HUES48 (cell line): Measurements from ENCODE around the gene RGS8.

Experiments used
- H3K27ac ChIP-seq: one replicate; pipeline ENCODE4 v1.7.0; 2013; ENCODE audit warnings: low read depth, low read length, inconsistent platforms
- H3K27me3 ChIP-seq: 2 replicates; pipeline ENCODE4 v1.6.1; 2013; ENCODE audit warnings: mild to moderate bottlenecking, low read length; ENCODE audit not compliant: control insufficient read depth, insufficient read depth
- H3K36me3 ChIP-seq: 2 replicates; pipeline ENCODE4 v1.6.1; 2013; ENCODE audit warnings: low read length; ENCODE audit not compliant: control insufficient read depth, insufficient read depth
- H3K4me1 ChIP-seq: 2 replicates; pipeline ENCODE4 v1.6.1; 2013; ENCODE audit warnings: mild to moderate bottlenecking, low read length; ENCODE audit not compliant: control insufficient read depth, insufficient read depth
- H3K4me3 ChIP-seq: 2 replicates; pipeline ENCODE4 v1.5.1; 2013; ENCODE audit warnings: mild to moderate bottlenecking, low read depth, low read length
- H3K9ac ChIP-seq: 2 replicates; pipeline ENCODE4 v1.6.1; 2013; ENCODE audit warnings: mild to moderate bottlenecking, low read depth, low read length, moderate library complexity
- H3K9me3 ChIP-seq: 2 replicates; pipeline ENCODE4 v1.6.1; 2013; ENCODE audit warnings: low read length; ENCODE audit not compliant: control insufficient read depth, insufficient read depth

RGS8 gene

GRCh38 chr1:182684116-182684828, at the start of gene RGS8:
RGS8 (minus strand) TSS chr1:182684587; CDS start chr1:182669649, 14,938 bp downstream.
- peaks cover 4% of the 10 kb centered on the region; the same call in 1 of the 2 replicates for H3K4me1 ChIP-seq
- no peak within 1 kb of the TSS for H3K9ac ChIP-seq
- no peak within 1 kb of the TSS for H3K4me3 ChIP-seq
- H3K27me3 ChIP-seq: peaks cover 48% of the 10 kb centered on the region
- no peaks in the 10 kb centered on the region for H3K9me3 ChIP-seq
- H3K36me3 ChIP-seq: no peaks in the 10 kb centered on the region
- H3K27ac ChIP-seq: no peak within 1 kb of the TSS

- no peak overlapping the region for H3K27ac ChIP-seq
- no peaks in the 10 kb centered on the region for H3K9me3 ChIP-seq
- H3K4me1 ChIP-seq: peaks cover 6% of the 10 kb centered on the region; the same call in 1 of the 2 replicates
Measured at GRCh38 chr1:182731852-182732575, 47.6 kb upstream of the RGS8 start.

GRCh38 chr1:182726912-182727311, 42.5 kb upstream of the RGS8 start:
- no peak overlapping the region for H3K27ac ChIP-seq
- no peaks in the 10 kb centered on the region for H3K9me3 ChIP-seq
- no peaks in the 10 kb centered on the region for H3K36me3 ChIP-seq
- no peaks in the 10 kb centered on the region for H3K27me3 ChIP-seq
- H3K4me3 ChIP-seq: no peak overlapping the region
- H3K9ac ChIP-seq: no peak overlapping the region
- no peaks in the 10 kb centered on the region for H3K4me1 ChIP-seq

More at GRCh38 chr1:182731852-182732575, 47.6 kb upstream of the RGS8 start:
- Histone ChIP-seq H3K27me3 (no peaks in the 10 kb centered on the region), H3K36me3 (no peaks in the 10 kb centered on the region), H3K9ac (no peak overlapping the region), H3K4me3 (no peak overlapping the region)

GRCh38 chr1:182725259-182726255, 41.2 kb upstream of the RGS8 start:
- Histone ChIP-seq H3K9me3 (no peaks in the 10 kb centered on the region), H3K27ac (no peak overlapping the region), H3K4me3 (no peak overlapping the region), H3K36me3 (no peaks in the 10 kb centered on the region), H3K9ac (no peak overlapping the region), H3K4me1 (no peaks in the 10 kb centered on the region), H3K27me3 (no peaks in the 10 kb centered on the region)

- H3K4me3 ChIP-seq: no peak overlapping the region
- no peaks in the 10 kb centered on the region for H3K4me1 ChIP-seq
- H3K9ac ChIP-seq: no peak overlapping the region
- no peak overlapping the region for H3K27ac ChIP-seq
- H3K27me3 ChIP-seq: no peaks in the 10 kb centered on the region
- no peaks in the 10 kb centered on the region for H3K36me3 ChIP-seq
- H3K9me3 ChIP-seq: no peaks in the 10 kb centered on the region
Measured at GRCh38 chr1:182724215-182724614, 39.8 kb upstream of the RGS8 start.

GRCh38 chr1:182723200-182723599, 38.8 kb upstream of the RGS8 start:
- no peaks in the 10 kb centered on the region for H3K9me3 ChIP-seq
- no peak overlapping the region for H3K27ac ChIP-seq
- H3K36me3 ChIP-seq: no peaks in the 10 kb centered on the region
- no peaks in the 10 kb centered on the region for H3K27me3 ChIP-seq
- no peak overlapping the region for H3K4me3 ChIP-seq
- H3K4me1 ChIP-seq: no peaks in the 10 kb centered on the region
- H3K9ac ChIP-seq: no peak overlapping the region

- Histone ChIP-seq H3K4me3 (no peak overlapping the region), H3K27me3 (no peaks in the 10 kb centered on the region), H3K36me3 (no peaks in the 10 kb centered on the region), H3K27ac (no peak overlapping the region), H3K4me1 (peaks cover 10% of the 10 kb centered on the region), H3K9me3 (no peaks in the 10 kb centered on the region), H3K9ac (no peak overlapping the region)
Measured at GRCh38 chr1:182721525-182721924, 37.1 kb upstream of the RGS8 start.

- no peaks in the 10 kb centered on the region for H3K9me3 ChIP-seq
- peaks cover 11% of the 10 kb centered on the region for H3K4me1 ChIP-seq
- no peak overlapping the region for H3K4me3 ChIP-seq
- no peak overlapping the region for H3K27ac ChIP-seq
- H3K27me3 ChIP-seq: no peaks in the 10 kb centered on the region
- no peaks in the 10 kb centered on the region for H3K36me3 ChIP-seq
- H3K9ac ChIP-seq: no peak overlapping the region
Measured at GRCh38 chr1:182720463-182720862, 36.1 kb upstream of the RGS8 start.

GRCh38 chr1:182719553-182719952, 35.2 kb upstream of the RGS8 start:
- Histone ChIP-seq H3K4me1 (peaks cover 11% of the 10 kb centered on the region), H3K27me3 (no peaks in the 10 kb centered on the region), H3K9me3 (no peaks in the 10 kb centered on the region), H3K27ac (no peak overlapping the region), H3K36me3 (no peaks in the 10 kb centered on the region), H3K4me3 (no peak overlapping the region), H3K9ac (no peak overlapping the region)

GRCh38 chr1:182718311-182718710, 33.9 kb upstream of the RGS8 start:
- H3K27ac ChIP-seq: no peak overlapping the region

More at GRCh38 chr1:182718311-182718710, 33.9 kb upstream of the RGS8 start:
- Histone ChIP-seq H3K9ac (no peak overlapping the region), H3K27me3 (no peaks in the 10 kb centered on the region), H3K4me1 (peaks cover 11% of the 10 kb centered on the region), H3K9me3 (no peaks in the 10 kb centered on the region), H3K36me3 (no peaks in the 10 kb centered on the region), H3K4me3 (no peak overlapping the region)
